Measurements from ENCODE around the gene KIR2DL1. TPM values are rescaled to one million over a fixed set of nuclear protein-coding genes. Genes with fewer than 3 reads are reported as not detected.
"Not testable (repeated sequence)": the region's sequence is repeated elsewhere in the genome, so short reads cannot be mapped to it uniquely, and the experiment has no call there.

KIR2DL1 gene
- total and polyA plus RNA-seq, 5 donors from 2014 or later = 0.10 TPM; not detected in 4

- not testable (repeated sequence) for H3K4me3 Mint-ChIP-seq; H3K9me3 Mint-ChIP-seq; H3K36me3 Mint-ChIP-seq; H3K4me3 ChIP-seq (ENCODE audit: low read depth, low read length); H3K36me3 ChIP-seq (ENCODE audit: control insufficient read depth, insufficient read depth, low read length); DNase-seq; H3K9me3 ChIP-seq (ENCODE audit: control insufficient read depth in 2 of 2, low read length in 2 of 2); H3K27me3 Mint-ChIP-seq; H3K4me1 Mint-ChIP-seq; H3K27me3 ChIP-seq (ENCODE audit: control insufficient read depth, insufficient read depth, low read length); H3K27ac Mint-ChIP-seq; ATAC-seq (ENCODE audit: low read depth in 2 of 2); H3K27ac ChIP-seq (ENCODE audit: insufficient read depth, low read length, poor library complexity, severe bottlenecking); H3K4me1 ChIP-seq (ENCODE audit: control insufficient read depth, insufficient read depth, low read length, poor library complexity, severe bottlenecking)
Measured at GRCh38 chr19:54775095-54775815, 5.7 kb downstream of the KIR2DL1 start.

- not testable (repeated sequence) for DNase-seq; H3K4me1 Mint-ChIP-seq; H3K27ac Mint-ChIP-seq; H3K4me3 Mint-ChIP-seq; H3K4me3 ChIP-seq (ENCODE audit: low read depth, low read length); H3K36me3 Mint-ChIP-seq; H3K4me1 ChIP-seq (ENCODE audit: control insufficient read depth, insufficient read depth, low read length, poor library complexity, severe bottlenecking); ATAC-seq (ENCODE audit: low read depth in 2 of 2); H3K9me3 ChIP-seq (ENCODE audit: control insufficient read depth in 2 of 2, low read length in 2 of 2); H3K27me3 Mint-ChIP-seq; H3K27me3 ChIP-seq (ENCODE audit: control insufficient read depth, insufficient read depth, low read length); H3K9me3 Mint-ChIP-seq; H3K36me3 ChIP-seq (ENCODE audit: control insufficient read depth, insufficient read depth, low read length); H3K27ac ChIP-seq (ENCODE audit: insufficient read depth, low read length, poor library complexity, severe bottlenecking)
Measured at GRCh38 chr19:54775830-54776229, 6.2 kb downstream of the KIR2DL1 start.

- H3K4me1 ChIP-seq (ENCODE audit: control insufficient read depth, insufficient read depth, low read length, poor library complexity, severe bottlenecking); DNase-seq; H3K36me3 Mint-ChIP-seq; H3K4me3 Mint-ChIP-seq; H3K4me1 Mint-ChIP-seq; H3K27me3 Mint-ChIP-seq; H3K36me3 ChIP-seq (ENCODE audit: control insufficient read depth, insufficient read depth, low read length); H3K27ac ChIP-seq (ENCODE audit: insufficient read depth, low read length, poor library complexity, severe bottlenecking); H3K4me3 ChIP-seq (ENCODE audit: low read depth, low read length); ATAC-seq (ENCODE audit: low read depth in 2 of 2); H3K9me3 ChIP-seq (ENCODE audit: control insufficient read depth in 2 of 2, low read length in 2 of 2); H3K27me3 ChIP-seq (ENCODE audit: control insufficient read depth, insufficient read depth, low read length); H3K27ac Mint-ChIP-seq: not testable (repeated sequence)
- peaks cover 0 to 10% (median 2%) of the 10 kb centered on the region in 7 donors for H3K9me3 Mint-ChIP-seq
Measured at GRCh38 chr19:54777851-54778250, 8.3 kb downstream of the KIR2DL1 start.

GRCh38 chr19:54778896-54779295 lies 9.3 kb downstream of the KIR2DL1 start:
- not testable (repeated sequence) for H3K4me1 Mint-ChIP-seq; H3K36me3 Mint-ChIP-seq; H3K27ac Mint-ChIP-seq; DNase-seq; H3K4me1 ChIP-seq (ENCODE audit: control insufficient read depth, insufficient read depth, low read length, poor library complexity, severe bottlenecking); H3K27ac ChIP-seq (ENCODE audit: insufficient read depth, low read length, poor library complexity, severe bottlenecking); H3K4me3 Mint-ChIP-seq; H3K36me3 ChIP-seq (ENCODE audit: control insufficient read depth, insufficient read depth, low read length); H3K4me3 ChIP-seq (ENCODE audit: low read depth, low read length); H3K27me3 ChIP-seq (ENCODE audit: control insufficient read depth, insufficient read depth, low read length); H3K27me3 Mint-ChIP-seq; H3K9me3 ChIP-seq (ENCODE audit: control insufficient read depth in 2 of 2, low read length in 2 of 2); ATAC-seq (ENCODE audit: low read depth in 2 of 2)
- peaks cover 0 to 10% (median 0%) of the 10 kb centered on the region in 7 donors for H3K9me3 Mint-ChIP-seq

GRCh38 chr19:54782916-54783315 lies 13.3 kb downstream of the KIR2DL1 start:
- not testable (repeated sequence) for H3K9me3 ChIP-seq (ENCODE audit: control insufficient read depth in 2 of 2, low read length in 2 of 2); H3K27me3 Mint-ChIP-seq; H3K27ac ChIP-seq (ENCODE audit: insufficient read depth, low read length, poor library complexity, severe bottlenecking); H3K4me3 ChIP-seq (ENCODE audit: low read depth, low read length); H3K4me1 ChIP-seq (ENCODE audit: control insufficient read depth, insufficient read depth, low read length, poor library complexity, severe bottlenecking); ATAC-seq (ENCODE audit: low read depth in 2 of 2); H3K4me3 Mint-ChIP-seq; H3K27ac Mint-ChIP-seq; H3K9me3 Mint-ChIP-seq; H3K36me3 ChIP-seq (ENCODE audit: control insufficient read depth, insufficient read depth, low read length); H3K4me1 Mint-ChIP-seq; DNase-seq; H3K27me3 ChIP-seq (ENCODE audit: control insufficient read depth, insufficient read depth, low read length); H3K36me3 Mint-ChIP-seq

GRCh38 chr19:54786091-54786723 lies 16.6 kb downstream of the KIR2DL1 start:
- not testable (repeated sequence) for H3K4me3 ChIP-seq (ENCODE audit: low read depth, low read length); H3K36me3 Mint-ChIP-seq; H3K9me3 ChIP-seq (ENCODE audit: control insufficient read depth in 2 of 2, low read length in 2 of 2); ATAC-seq (ENCODE audit: low read depth in 2 of 2); H3K9me3 Mint-ChIP-seq; H3K27ac ChIP-seq (ENCODE audit: insufficient read depth, low read length, poor library complexity, severe bottlenecking); H3K27me3 Mint-ChIP-seq; H3K36me3 ChIP-seq (ENCODE audit: control insufficient read depth, insufficient read depth, low read length); H3K4me1 ChIP-seq (ENCODE audit: control insufficient read depth, insufficient read depth, low read length, poor library complexity, severe bottlenecking); H3K27me3 ChIP-seq (ENCODE audit: control insufficient read depth, insufficient read depth, low read length); H3K4me3 Mint-ChIP-seq; H3K27ac Mint-ChIP-seq; H3K4me1 Mint-ChIP-seq; DNase-seq

- not testable (repeated sequence) for H3K27me3 ChIP-seq (ENCODE audit: control insufficient read depth, insufficient read depth, low read length); H3K4me3 Mint-ChIP-seq; DNase-seq; H3K36me3 ChIP-seq (ENCODE audit: control insufficient read depth, insufficient read depth, low read length); H3K27me3 Mint-ChIP-seq; H3K36me3 Mint-ChIP-seq; H3K4me3 ChIP-seq (ENCODE audit: low read depth, low read length); H3K27ac ChIP-seq (ENCODE audit: insufficient read depth, low read length, poor library complexity, severe bottlenecking); ATAC-seq (ENCODE audit: low read depth in 2 of 2); H3K9me3 Mint-ChIP-seq; H3K27ac Mint-ChIP-seq; H3K4me1 ChIP-seq (ENCODE audit: control insufficient read depth, insufficient read depth, low read length, poor library complexity, severe bottlenecking); H3K9me3 ChIP-seq (ENCODE audit: control insufficient read depth in 2 of 2, low read length in 2 of 2)
- H3K4me1 Mint-ChIP-seq = peaks cover 7 to 10% (median 9%) of the 10 kb centered on the region in 4 donors
Measured at GRCh38 chr19:54788154-54788553, 18.6 kb downstream of the KIR2DL1 start.

- H3K27ac ChIP-seq (ENCODE audit: insufficient read depth, low read length, poor library complexity, severe bottlenecking) = no peak overlapping the region
- Mint-ChIP-seq H3K4me1 (peaks cover 11 to 14% (median 13%) of the 10 kb centered on the region in 4 donors), H3K9me3 (peaks cover 0 to 3% (median 0%) of the 10 kb centered on the region in 7 donors), H3K27me3 (no peaks in the 10 kb centered on the region), H3K4me3 (no peak overlapping the region), H3K36me3 (no peaks in the 10 kb centered on the region), H3K27ac (no peak overlapping the region)
- H3K27me3 ChIP-seq (ENCODE audit: control insufficient read depth, insufficient read depth, low read length) = peaks cover 3% of the 10 kb centered on the region
- H3K4me1 ChIP-seq (ENCODE audit: control insufficient read depth, insufficient read depth, low read length, poor library complexity, severe bottlenecking) = no peaks in the 10 kb centered on the region
- ATAC-seq (ENCODE audit: low read depth in 2 of 2) (no peak), DNase-seq (no peak)
- H3K4me3 ChIP-seq (ENCODE audit: low read depth, low read length) = no peak overlapping the region
- no peaks in the 10 kb centered on the region for H3K36me3 ChIP-seq (ENCODE audit: control insufficient read depth, insufficient read depth, low read length)
- no peaks in the 10 kb centered on the region for H3K9me3 ChIP-seq (ENCODE audit: control insufficient read depth in 2 of 2, low read length in 2 of 2)
Measured at GRCh38 chr19:54790711-54791110, 21.1 kb downstream of the KIR2DL1 start.
